ENCODE results near the gene SP6.

DNA sequence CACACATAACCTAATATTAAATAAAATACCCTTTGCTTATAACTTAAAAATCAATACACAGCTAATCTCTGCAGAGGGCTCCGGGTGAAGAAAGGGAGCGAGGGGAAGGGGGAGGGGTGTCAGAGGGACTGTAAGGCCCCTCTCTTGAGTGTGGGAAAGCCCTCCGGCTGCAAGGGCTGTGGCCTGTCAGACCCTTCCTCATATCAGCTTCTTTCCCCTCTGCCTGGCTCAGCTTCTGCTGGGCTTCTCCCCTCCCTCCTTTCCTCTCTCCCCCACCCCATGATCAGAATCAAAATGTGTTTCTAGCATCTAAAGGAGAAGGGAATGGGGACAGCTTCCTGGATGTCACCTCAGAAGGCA, 5.3 kb downstream of the SP6 start:
- no peak for TF ChIP-seq EP300 (IDR thresholded peaks at IDR 0.05; ENCODE audit: borderline replicate concordance in 1 of 2, low read depth in 2 of 2, low read length in 2 of 2)
- TF ChIP-seq, protein P1, sequence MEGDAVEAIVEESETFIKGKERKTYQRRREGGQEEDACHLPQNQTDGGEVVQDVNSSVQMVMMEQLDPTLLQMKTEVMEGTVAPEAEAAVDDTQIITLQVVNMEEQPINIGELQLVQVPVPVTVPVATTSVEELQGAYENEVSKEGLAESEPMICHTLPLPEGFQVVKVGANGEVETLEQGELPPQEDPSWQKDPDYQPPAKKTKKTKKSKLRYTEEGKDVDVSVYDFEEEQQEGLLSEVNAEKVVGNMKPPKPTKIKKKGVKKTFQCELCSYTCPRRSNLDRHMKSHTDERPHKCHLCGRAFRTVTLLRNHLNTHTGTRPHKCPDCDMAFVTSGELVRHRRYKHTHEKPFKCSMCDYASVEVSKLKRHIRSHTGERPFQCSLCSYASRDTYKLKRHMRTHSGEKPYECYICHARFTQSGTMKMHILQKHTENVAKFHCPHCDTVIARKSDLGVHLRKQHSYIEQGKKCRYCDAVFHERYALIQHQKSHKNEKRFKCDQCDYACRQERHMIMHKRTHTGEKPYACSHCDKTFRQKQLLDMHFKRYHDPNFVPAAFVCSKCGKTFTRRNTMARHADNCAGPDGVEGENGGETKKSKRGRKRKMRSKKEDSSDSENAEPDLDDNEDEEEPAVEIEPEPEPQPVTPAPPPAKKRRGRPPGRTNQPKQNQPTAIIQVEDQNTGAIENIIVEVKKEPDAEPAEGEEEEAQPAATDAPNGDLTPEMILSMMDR (IDR thresholded peaks at IDR 0.05; ENCODE audit: control extremely low read depth in 1 of 3, insufficient read depth in 1 of 3, low read depth in 1 of 3, low read length in 3 of 3): no peak
- no peak for TF ChIP-seq EZH2 (IDR thresholded peaks at IDR 0.05; ENCODE audit: low read depth, low read length, severe bottlenecking)

Measured in H1 (cell line).